Stomach smooth muscle (tissue), 2 donors: Measurements from ENCODE around the gene PRR15.

Source experiments
- H3K27ac ChIP-seq: one replicate; pipeline ENCODE4 v1.7.0; 2013; ENCODE audit warnings: mild to moderate bottlenecking, low read length, inconsistent platforms
- H3K27me3 ChIP-seq, 2 donors: one replicate each; pipeline ENCODE4 v1.7.0; 2013; ENCODE audit warnings: low read length in 2 of 2; ENCODE audit not compliant: insufficient read depth in 2 of 2, control insufficient read depth in 1 of 2
- H3K36me3 ChIP-seq, 2 donors: one replicate each; pipeline ENCODE4 v1.7.0; 2013; ENCODE audit warnings: low read length in 2 of 2; ENCODE audit not compliant: control insufficient read depth in 2 of 2, insufficient read depth in 2 of 2
- H3K4me1 ChIP-seq: one replicate; pipeline ENCODE4 v1.7.0; 2013; ENCODE audit warnings: low read length; ENCODE audit not compliant: control insufficient read depth, insufficient read depth
- H3K4me3 ChIP-seq, 2 donors: one replicate each; pipeline ENCODE4 v1.7.0; 2013; ENCODE audit warnings: low read length in 2 of 2
- H3K9ac ChIP-seq, 2 donors: one replicate each; pipeline ENCODE4 v1.7.0; 2013; ENCODE audit warnings: low read length in 2 of 2, mild to moderate bottlenecking in 1 of 2
- H3K9me3 ChIP-seq, 2 donors: one replicate each; pipeline ENCODE4 v1.7.0; 2013; ENCODE audit warnings: low read length in 2 of 2; ENCODE audit not compliant: control insufficient read depth in 2 of 2
- donor health status: healthy.
- donor health status: Pancreatic carcinoma.

Gene PRR15

DNA sequence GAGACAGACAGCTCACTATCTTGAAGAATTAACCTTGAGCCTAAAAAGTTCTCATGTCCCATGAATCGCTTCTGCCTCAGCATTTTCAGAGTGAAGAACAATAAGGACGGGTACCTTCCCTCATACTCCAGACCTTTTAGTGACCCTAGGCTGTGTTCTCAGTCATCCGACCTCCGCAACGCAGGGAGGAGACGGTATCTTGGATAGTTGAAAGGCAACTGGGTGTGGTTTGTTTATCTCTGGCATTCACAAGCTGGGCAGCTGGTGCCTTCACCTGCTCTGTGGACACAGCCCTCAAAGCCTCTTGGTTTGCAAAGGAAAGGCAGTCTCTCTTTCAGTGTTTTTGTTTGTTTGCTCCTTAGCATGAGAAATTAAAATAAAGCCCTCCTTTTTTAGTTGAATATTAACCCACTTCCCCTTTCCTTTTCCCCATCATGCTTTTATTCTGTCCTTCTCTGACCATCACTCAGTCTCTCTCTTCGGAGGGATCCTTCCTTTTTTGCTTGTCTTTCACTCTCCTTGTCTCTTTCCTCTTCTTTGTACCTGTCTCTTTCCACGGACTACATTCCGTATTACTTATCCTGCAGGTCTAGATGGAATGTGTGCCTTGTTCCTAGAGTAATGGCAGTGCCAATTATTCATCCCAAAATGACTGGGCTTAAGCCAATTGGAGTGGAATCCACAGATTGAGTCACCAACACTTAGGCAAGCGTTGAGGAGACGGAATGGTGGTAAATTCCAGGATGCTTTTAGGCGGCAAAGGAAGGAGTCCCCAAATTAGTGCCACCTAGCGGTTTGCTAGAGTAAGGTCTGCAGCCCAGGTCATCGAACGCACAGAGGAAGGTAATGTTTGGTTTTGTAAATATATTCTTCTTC, 45.8 kb downstream of the PRR15 start:
- no peak overlapping the region for H3K9ac ChIP-seq
- no peak overlapping the region for H3K27ac ChIP-seq
- no peaks in the 10 kb centered on the region for H3K27me3 ChIP-seq
- H3K4me1 ChIP-seq = no peaks in the 10 kb centered on the region
- H3K36me3 ChIP-seq = no peaks in the 10 kb centered on the region
- no peak overlapping the region for H3K4me3 ChIP-seq
- H3K9me3 ChIP-seq = no peaks in the 10 kb centered on the region

DNA sequence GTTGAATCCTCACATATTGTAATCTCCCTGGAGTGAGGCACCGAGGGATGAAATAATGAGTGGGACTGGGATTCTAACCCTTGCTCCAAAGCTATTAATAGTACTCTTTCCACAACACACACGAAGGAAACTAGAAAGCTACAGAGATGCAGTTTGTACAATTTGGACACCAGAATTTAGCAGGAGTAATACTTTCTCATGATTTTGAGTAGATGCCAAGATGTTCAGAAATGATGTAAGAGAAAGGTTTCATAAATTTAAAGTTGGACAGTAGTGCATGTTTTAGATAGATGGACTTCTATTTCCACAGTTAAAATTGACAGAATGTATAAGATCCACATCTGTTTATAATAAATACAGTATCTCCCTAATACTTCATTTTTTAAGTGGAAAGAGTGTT, 46.5 kb downstream of the PRR15 start:
- H3K9ac ChIP-seq = no peak overlapping the region

DNA sequence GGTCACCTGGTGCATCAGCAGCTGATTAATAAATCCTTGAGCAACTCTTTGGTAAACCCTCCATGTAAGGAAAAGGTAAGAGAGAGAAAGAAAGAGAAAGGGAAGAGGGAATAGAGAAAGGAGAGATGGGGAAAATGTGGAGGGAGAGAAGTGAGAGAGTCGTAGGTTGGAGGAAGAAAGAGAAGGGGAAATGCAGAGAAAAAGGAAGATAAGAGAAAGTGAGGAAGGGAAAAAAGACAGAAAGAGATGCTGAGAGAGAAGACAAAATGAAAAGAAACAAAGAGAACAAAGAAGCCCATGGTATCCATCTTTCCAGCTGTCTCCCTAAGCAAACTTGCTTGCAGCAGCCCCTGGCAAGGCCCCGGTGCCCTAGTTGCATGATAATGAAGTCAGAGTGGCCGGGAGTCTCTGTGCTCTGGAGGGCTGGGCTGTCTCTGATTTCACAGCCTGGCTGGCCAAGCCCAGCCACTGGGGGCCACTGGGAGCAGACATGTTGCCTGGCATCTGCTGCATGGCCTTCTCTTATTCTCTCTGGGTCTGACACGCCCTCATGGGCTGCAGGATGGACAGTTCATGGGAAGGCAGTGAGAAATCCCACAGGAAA, 48.4 kb downstream of the PRR15 start:
- H3K4me3 ChIP-seq = no peak overlapping the region
- H3K27ac ChIP-seq = no peak overlapping the region
- no peaks in the 10 kb centered on the region for H3K36me3 ChIP-seq
- no peaks in the 10 kb centered on the region for H3K27me3 ChIP-seq
- H3K9ac ChIP-seq = no peak overlapping the region
- no peaks in the 10 kb centered on the region for H3K9me3 ChIP-seq
- no peaks in the 10 kb centered on the region for H3K4me1 ChIP-seq

More for the DNA sequence above, 46.5 kb downstream of the PRR15 start:
- no peaks in the 10 kb centered on the region for H3K9me3 ChIP-seq
- H3K27ac ChIP-seq = no peak overlapping the region
- no peaks in the 10 kb centered on the region for H3K4me1 ChIP-seq
- no peaks in the 10 kb centered on the region for H3K27me3 ChIP-seq
- no peak overlapping the region for H3K4me3 ChIP-seq
- H3K36me3 ChIP-seq = no peaks in the 10 kb centered on the region

DNA sequence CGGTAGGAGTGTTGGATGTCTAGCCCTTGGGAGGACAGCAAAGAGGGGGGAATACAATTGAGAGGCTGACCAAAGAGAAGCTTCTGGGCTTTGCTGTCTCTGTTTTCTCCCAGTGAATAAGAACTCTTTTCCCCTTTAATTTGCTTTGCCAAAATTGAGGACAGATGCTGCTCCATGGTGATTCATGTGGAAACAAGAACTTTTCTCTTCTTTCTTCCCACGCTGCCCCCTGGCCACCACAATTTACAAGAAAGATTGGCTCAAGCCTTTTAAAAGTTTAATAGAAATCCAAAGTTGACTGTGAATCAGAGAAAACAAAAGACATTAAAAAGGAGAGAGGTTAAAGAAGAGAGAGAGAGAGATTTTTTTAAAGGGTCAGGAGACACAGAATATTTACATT, 49.0 kb downstream of the PRR15 start:
- Histone ChIP-seq H3K27ac (no peak overlapping the region), H3K9ac (no peak overlapping the region), H3K9me3 (no peaks in the 10 kb centered on the region), H3K4me1 (no peaks in the 10 kb centered on the region), H3K36me3 (no peaks in the 10 kb centered on the region), H3K27me3 (no peaks in the 10 kb centered on the region), H3K4me3 (no peak overlapping the region)

DNA sequence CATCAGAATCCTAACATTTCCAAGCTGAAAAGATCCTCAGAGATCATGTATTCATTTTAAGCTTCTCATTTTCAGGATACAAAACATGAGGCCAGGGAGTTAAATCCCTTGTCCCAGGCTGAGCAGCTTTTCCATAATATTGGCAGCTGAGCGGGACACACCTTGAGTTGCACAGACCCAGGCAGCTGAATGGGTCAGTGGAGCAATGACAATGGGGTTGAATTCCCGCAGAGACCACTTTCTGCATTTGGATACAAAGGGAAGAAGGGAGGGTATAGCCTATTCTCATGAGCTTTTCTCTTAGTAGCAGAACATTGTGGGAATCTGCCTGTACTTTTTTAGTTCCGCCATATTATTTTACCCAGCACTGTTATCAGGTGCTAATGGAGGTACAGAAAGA, 49.5 kb downstream of the PRR15 start:
- H3K4me3 ChIP-seq = no peak overlapping the region
- no peak overlapping the region for H3K9ac ChIP-seq
- H3K36me3 ChIP-seq = no peaks in the 10 kb centered on the region
- H3K27me3 ChIP-seq = no peaks in the 10 kb centered on the region
- no peaks in the 10 kb centered on the region for H3K9me3 ChIP-seq
- no peak overlapping the region for H3K27ac ChIP-seq
- H3K4me1 ChIP-seq = no peaks in the 10 kb centered on the region

DNA sequence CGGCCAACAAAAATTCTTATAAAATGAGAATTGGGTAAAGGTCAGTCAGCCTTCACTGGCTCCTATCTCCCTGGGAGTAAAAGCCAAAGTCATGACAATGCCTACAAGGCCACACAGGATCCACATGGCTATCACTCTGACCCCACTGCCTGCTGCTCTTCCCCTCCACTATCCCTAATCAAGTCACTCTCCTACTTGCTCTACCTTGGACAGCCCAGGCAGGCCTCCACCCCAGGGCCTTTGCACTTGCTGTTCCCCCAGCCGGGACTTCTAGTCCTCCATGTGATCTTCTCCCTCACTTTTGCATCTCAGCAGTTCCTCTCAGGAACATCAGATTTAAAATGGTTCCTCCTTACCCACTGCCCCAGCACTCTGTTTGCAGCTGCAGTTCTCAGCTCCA, 50.6 kb downstream of the PRR15 start:
- Histone ChIP-seq H3K27me3 (no peaks in the 10 kb centered on the region), H3K27ac (no peak overlapping the region), H3K4me1 (no peaks in the 10 kb centered on the region), H3K4me3 (no peak overlapping the region), H3K9ac (no peak overlapping the region), H3K36me3 (no peaks in the 10 kb centered on the region), H3K9me3 (no peaks in the 10 kb centered on the region)
